Right hindlimb (tissue), 1 donor: ENCODE data around the gene BCAM.
"Not testable (repeated sequence)": the region's sequence is repeated elsewhere in the genome, so short reads cannot be mapped to it uniquely, and the experiment has no call there.

Experiments used
- DNase-seq: peaks from one replicate; pipeline ENCODE4 v3.0.0-alpha.2; 2018

BCAM gene

DNA sequence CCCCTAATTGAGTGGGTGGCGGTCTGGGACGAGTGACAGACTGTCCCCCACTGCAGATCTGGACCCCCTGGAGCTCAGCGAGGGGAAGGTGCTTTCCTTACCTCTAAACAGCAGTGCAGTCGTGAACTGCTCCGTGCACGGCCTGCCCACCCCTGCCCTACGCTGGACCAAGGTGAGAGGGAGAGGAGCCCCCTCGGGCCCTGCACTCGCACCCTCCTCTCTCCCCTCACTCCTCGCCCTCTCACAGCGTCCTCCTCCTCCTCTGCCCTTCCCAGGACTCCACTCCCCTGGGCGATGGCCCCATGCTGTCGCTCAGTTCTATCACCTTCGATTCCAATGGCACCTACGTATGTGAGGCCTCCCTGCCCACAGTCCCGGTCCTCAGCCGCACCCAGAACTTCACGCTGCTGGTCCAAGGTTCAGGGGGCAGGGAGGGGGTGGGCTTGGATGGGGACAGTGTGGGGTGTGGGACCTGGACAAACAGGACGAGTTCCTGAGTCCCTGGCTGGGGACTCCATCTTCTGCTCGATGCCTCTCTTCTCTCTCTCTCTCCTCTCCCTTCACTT is 9.6 kb downstream of the BCAM start:
- DNase-seq, result no peak

DNA sequence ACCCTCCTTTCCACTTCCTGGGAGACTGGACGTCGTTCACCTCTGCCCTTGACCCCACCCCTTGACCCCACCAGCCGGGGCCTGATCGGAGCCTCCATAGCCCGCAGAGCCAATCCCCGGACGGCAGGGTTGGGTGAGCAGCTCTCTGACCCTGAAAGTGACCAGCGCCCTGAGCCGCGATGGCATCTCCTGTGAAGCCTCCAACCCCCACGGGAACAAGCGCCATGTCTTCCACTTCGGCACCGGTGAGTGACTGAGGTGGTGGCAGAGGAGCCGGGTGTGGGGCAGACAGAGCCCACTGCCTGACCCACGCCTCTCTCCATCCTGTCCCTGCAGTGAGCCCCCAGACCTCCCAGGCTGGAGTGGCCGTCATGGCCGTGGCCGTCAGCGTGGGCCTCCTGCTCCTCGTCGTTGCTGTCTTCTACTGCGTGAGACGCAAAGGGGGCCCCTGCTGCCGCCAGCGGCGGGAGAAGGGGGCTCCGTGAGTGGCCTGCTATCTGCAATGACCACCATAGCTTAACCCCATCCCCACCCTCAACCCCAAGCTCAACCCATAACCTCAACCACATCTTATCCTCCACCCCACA is 10.4 kb downstream of the BCAM start:
- no peak for DNase-seq

GRCh38 chr19:44820648-44821609 is 12.0 kb downstream of the BCAM start:
- peak; percentile 71 for DNase-seq

DNA sequence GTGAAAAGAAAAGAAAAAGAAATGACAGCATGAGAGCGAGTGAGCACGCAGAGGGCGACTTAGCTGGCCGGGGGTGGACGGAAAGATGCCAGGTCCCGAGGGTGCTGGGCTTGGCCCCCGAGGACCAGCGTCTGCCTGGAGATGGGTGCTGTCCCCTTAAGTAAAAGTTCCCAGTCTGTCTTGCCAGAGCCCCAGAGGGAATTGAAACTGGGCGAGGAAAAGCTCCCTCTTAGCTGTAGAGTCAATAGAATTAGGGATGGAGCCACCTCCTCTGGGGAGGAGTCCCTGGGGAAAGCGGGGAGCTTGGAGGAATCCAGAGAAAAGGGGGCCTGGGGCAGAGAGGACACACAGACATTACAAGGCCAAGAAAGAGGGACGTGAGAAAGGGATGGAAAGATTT is 13.3 kb downstream of the BCAM start:
- DNase-seq, result no peak

DNA sequence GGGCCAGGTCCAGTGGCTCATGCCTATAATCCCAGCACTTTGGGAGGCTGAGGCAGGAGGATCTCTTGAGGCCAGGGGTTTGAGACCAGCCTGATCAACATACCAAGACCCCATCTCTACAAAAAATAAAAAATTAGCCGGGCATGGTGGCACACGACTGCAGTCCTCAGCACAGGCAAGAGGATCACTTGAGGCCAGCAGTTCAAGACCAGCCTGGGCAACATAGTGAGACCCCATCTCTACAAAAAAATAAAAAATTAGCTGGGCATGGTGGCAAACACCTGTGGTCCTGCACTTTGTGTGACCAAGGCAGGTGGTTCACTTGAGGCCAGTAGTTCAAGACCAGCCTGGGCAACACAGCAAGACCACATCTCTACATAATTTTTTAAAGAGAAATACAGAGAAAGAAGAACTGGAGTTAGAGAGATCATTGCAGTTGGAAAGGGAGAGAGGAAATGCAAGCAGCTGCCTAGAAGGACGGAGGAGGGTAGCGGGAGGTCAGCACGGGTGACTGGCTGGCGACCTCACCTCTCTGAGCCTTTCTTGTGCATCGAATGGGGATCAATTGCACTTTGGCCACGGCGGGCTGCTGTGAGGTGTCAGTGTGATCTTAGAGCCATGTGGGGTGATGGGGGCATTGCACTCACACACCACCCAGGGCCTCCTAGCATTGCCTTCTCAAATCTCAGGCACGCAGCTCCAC is 13.9 kb downstream of the BCAM start:
- no peak for DNase-seq

GRCh38 chr19:44823373-44823698 is 14.4 kb downstream of the BCAM start:
- no peak for DNase-seq

DNA sequence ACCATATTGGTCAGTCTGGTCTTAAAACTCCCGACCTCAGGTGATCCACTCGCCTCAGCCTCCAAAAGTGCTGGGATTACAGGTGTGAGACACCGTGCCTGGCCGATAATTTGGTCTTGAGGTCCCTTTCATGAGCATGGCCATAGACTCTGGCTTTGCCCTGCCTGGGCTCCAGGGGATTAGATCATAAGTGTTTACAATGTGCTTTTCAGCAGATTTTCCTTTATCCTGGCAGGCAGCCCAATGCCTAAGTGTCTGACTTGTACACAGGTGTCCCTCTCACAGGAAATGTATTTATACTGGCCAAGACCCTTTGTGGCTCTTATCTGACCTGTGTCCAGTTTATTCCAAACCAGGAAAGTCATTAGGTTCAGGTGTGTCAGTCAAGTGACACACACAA is 15.9 kb downstream of the BCAM start:
- DNase-seq, result no peak

DNA sequence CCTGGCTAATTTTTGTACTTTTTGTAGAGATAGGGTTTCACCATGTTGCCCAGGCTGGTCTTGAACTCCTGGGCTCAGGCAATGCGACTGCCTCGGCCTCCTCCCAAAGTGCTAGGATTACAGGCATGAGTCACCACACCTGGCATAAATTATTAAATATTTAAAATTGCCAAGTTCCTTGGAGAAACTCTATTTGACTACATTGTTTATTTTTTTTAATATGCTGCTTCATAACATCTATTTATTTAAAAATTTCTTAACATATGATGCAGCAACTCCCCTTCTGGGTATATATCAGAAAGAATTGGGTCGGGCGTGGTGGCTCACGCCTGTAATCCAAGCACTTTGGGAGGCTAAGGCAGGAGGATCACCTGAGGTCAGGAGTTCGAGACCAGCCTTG is 24.0 kb downstream of the BCAM start:
- not testable (repeated sequence) for DNase-seq

- DNase-seq, result not testable (repeated sequence)
Observed at GRCh38 chr19:44834399-44834798, 25.5 kb downstream of the BCAM start.

- no peak for DNase-seq
Observed at GRCh38 chr19:44839276-44839675, 30.4 kb downstream of the BCAM start.

- no peak for DNase-seq
Observed at GRCh38 chr19:44840811-44841210, 31.9 kb downstream of the BCAM start.

- no peak for DNase-seq
Observed at GRCh38 chr19:44841231-44841630, 32.3 kb downstream of the BCAM start.

GRCh38 chr19:44845286-44845611 is 36.3 kb downstream of the BCAM start:
- no peak for DNase-seq

DNA sequence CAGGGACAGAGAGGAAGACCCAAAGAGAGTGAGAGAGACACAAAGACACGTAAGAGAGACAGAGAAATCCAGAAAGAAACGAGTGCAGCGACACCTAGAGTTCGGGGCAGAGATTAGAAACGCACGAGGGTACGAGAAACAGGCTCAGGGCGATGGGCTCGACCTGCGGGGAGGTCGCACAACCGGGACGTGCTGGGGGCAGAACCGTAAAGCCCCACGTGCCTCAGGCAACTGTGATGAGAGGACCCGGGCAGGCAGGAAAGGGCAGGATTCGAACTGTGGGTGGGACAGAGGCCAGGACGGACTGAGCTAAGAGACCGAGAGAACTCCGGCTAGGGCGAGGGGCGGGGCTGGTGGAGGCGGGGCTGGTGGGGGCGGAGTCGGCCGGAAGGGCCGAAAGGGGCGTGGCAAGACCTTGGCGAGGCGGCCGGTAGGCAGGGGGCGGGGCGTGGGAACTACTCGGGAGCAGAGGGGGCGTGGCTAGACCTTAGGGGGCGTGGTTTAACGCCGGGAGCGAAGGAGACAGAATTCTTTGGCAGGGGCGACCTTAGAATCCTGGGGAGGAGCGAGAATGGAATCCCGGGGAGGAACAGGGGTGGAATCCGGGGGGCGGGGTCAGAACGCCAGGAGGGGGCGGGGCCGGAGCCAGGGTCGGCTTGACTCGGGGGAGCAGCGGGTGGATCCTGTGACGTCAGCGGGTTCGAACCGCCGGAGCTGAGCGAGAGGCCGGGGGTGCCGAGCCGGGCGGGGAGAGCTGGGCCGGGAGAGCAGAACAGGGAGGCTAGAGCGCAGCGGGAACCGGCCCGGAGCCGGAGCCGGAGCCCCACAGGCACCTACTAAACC is 36.9 kb downstream of the BCAM start, which contains the start of gene NECTIN2:
TSS of gene NECTIN2 (plus strand) at position 686 of the 843 bp plus-strand sequence. CDS start 229 bp downstream, outside the sequence.
- DNase-seq, result peak; percentile 99

GRCh38 chr19:44846455-44847143 is 37.7 kb downstream of the BCAM start:
- peak; percentile 67 for DNase-seq

DNA sequence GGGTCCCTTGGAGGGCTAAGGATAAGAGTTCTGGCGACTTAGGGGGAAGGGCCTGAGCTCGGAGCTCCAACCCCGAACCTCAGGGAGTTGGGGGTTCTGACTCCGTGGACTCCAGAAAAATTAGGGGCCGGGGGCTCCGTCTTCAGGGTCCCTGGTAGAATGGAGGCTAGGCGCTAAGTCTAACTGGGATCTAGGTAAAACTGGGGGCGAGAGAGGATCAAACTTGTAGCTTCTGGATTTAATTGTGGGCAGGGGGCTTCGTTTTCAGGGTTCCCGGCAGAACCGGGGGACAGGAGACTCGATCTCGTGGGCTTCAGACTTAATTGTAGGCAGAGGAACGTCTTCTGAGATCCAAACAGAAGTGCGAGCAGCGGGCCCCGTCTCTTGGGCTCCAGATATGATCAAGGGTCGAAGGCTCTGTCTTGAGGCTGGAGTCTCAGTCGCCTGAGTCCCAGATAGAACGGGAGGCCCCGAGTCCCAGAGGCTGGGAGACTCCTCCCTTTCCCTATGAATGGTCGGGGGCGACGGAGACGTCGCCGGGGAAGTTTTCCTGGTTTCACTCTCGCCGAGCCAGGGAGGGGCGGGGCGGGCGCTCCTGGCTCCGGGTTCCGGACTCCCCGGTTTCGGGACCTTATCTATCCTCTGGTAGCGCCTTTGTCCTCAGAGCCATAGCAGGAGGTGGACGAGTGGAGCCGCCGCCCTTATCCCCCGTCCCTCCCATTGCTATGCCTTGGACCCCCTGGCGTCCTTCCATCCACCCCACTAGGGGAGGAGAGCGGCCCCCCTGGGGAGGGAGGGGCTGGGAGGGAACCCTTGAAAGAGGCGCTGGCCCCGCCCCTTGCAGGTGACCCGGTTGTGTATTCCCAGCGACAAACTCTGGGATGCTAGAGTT is 38.5 kb downstream of the BCAM start:
- peak; percentile 77 for DNase-seq

- DNase-seq, result peak; percentile 60
Observed at GRCh38 chr19:44848036-44848811, 39.3 kb downstream of the BCAM start.

DNA sequence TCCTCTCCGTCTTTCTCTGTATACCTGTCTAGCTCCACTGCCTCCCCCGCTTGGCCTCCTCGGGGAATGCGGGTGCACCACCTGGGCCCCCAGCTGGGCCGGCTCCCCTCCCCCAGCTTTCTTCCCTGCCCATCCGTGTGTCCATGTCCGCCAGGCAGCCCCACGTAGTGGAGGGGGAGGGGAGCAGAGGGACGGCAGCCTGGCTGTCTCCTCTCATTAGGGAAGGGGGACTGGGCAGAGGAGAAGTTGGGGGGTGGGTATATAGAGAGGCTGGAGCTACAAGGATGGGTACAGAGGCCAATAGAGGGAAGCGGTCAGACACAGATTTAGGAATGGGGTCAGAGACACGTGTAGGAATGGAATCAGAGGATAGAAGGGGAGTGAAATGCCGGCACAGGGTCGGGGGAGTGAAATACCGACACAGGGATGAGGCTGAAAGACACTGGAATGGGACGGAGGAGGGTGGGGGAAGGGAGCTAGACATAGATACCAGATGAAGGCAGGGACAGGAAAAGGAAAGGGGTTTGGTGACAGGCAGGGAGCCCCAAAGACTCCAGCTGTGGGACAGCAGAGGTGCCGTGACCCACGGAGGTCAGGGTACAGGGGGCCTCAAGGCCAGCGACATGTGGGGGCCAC is 40.0 kb downstream of the BCAM start:
- peak; percentile 45 for DNase-seq

DNA sequence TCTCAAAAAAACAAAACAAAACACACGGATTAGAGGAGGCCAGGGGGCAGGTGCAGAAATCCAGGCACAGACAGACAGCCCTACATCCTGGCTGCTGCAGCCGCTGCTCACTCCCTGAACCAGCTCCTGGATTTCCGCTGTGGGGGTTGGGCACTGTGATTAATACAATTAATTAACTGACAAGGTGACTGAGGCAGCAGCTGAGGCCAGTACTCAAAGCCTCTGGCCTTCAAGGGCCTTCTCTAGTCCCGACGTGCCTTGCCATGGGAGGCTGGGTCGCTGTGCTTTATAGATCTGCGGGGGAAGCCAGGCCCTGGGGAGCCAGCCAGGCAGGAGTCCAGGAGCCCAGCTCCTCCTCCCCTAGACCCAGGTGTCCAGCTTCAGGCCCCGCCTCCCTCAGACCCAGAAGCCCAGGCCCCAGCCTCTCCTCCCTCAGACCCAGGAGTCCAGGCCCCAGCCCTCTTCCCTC is 41.8 kb downstream of the BCAM start:
- DNase-seq, result no peak
